KOPT-K1 (cell line): Measurements from ENCODE around the gene FBL.

ENCODE experiments used
- H3K27ac ChIP-seq: fragments of 200-600 bp; sonication (generic); 2 replicates; pipeline ENCODE4 v1.5.1; 2016; ENCODE audit warnings: antibody characterized with exemption, mild to moderate bottlenecking, low read depth, low read length; ENCODE audit not compliant: poor library complexity, severe bottlenecking
- H3K36me3 ChIP-seq: fragments of 200-600 bp; sonication (generic); 2 replicates; pipeline ENCODE4 v1.5.1; 2017; ENCODE audit warnings: antibody characterized with exemption, mild to moderate bottlenecking, low read length, moderate library complexity; ENCODE audit not compliant: insufficient read depth
- H3K9me3 ChIP-seq: fragments of 200-600 bp; sonication (generic); 2 replicates; pipeline ENCODE4 v1.5.1; 2017; ENCODE audit warnings: antibody characterized with exemption, low read length, mild to moderate bottlenecking; ENCODE audit not compliant: insufficient read depth, poor library complexity, severe bottlenecking

The FBL gene

DNA sequence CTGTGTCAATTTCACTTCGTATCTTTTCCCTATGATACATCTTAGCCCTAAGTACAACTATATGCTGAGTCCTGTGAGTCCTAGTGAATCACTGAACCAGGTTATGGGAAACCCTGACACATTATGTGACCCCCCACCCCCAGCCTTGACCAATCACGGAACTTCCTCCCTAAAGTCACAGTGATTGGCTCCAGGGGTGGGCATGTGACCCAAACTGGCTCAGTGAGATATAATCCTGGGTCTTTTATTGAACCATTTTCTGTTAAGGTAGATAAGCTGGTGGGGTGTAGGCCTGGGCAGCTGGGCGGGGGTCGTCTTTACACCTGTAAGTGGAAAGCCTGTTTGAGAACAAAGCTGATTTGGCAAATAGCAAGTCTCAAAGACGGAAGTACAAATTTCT is 19.8 kb upstream of the FBL start:
- Histone ChIP-seq H3K36me3 (no peaks in the 10 kb centered on the region; the same call in 1 of the 2 replicates), H3K27ac (no peak overlapping the region), H3K9me3 (no peaks in the 10 kb centered on the region)

DNA sequence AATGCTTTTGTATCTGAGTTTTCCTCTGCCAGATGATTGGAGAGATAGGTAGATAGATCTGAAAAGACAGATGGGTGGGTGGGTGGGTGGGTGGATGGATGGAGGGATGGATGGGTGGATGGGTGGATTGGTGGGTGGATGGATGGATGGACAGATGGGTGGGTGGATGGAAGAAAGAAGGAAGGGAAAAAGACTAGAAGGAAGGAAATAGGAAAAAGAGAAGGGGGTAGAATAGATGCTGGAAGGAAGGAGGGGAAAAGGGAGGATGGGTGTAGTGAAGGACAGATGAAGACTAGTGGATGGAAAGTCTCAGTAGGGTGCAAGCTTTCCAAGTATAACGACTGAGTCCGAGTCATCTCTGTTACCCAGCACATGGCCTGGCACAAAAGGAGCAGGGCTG is 19.0 kb upstream of the FBL start:
- H3K9me3 ChIP-seq = no peaks in the 10 kb centered on the region
- H3K36me3 ChIP-seq = no peaks in the 10 kb centered on the region; the same call in 1 of the 2 replicates
- H3K27ac ChIP-seq = no peak overlapping the region

DNA sequence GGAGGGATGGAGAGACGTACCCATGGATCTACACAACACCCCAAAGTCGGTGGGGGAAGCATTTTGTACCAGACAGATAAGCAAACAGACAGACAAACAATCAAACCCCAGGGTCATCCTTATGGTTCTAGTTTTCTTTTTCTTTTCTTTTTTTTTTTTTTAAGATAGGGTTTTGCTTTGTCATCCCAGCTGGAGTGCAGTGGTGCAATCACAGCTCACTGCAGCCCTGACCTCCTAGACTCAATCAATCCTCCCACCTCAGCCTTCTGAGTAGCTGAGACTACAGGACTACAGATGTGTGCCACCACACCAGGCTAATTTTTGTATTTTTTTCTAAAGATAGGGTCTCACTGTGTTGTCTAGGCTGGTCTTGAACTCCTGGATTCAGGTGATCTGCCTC is 17.9 kb upstream of the FBL start:
- no peaks in the 10 kb centered on the region; the same call in 1 of the 2 replicates for H3K36me3 ChIP-seq
- H3K9me3 ChIP-seq = no peaks in the 10 kb centered on the region
- H3K27ac ChIP-seq = no peak overlapping the region

DNA sequence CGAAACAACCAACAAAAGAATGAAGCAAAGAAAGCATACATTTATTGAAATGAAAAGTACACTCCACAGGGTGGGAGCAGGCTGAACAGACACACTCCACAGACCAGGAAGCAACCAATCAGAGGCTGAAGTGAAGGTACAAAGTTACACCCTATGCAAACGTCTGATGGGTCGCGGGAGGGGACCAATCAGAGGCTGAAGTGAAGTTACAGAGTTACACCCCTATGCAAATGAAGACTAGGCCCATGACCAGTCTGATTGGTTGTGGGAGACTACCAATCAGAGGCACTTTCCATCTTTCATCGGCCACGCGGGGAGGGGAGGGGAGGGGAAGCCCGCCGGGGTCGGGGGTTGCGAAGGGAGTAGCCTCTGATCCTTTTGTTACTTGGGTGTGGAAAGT is 12.4 kb upstream of the FBL start:
- Histone ChIP-seq H3K36me3 (no peaks in the 10 kb centered on the region), H3K27ac (no peak overlapping the region), H3K9me3 (no peaks in the 10 kb centered on the region)

DNA sequence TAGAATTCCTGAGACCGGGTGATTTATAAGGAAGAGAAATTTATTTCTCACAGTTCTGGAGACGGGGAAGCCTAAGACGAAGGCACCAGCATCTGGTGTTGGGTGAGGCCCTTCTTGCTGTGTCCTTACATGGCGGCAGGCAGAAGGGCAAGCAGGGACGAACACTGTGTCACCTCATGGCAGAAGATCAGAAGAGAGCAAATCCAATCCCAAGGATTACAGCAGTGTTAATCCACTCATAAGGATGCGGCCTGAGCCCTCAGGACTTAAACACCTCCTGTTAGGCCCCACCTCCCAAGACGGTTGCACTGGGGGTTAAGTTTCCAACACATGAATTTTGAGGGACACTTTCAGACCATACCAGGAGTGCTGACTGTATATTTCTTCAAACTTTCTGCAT is 6.7 kb upstream of the FBL start:
- no peaks in the 10 kb centered on the region for H3K9me3 ChIP-seq
- H3K36me3 ChIP-seq = no peaks in the 10 kb centered on the region
- no peak overlapping the region for H3K27ac ChIP-seq

DNA sequence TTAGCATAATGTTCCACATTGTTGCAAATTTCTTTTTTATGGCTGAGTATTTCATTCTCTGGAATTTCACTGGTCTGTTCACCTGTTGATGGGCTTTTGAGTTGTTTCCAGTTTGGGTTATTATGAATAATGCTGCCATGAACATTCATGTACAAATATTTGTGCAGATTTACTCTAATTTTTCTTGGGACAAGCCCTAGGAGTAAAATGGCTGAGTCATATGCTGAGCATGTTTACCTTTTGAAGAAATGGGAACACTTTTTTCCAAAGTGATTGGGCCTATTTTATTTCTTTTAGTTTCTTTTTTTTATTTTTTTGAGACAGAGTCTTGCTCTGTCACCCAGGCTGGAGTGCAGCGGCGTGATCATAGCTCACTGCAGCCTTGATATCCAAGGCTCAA is 4.7 kb upstream of the FBL start:
- Histone ChIP-seq H3K9me3 (no peaks in the 10 kb centered on the region), H3K36me3 (no peaks in the 10 kb centered on the region), H3K27ac (no peak overlapping the region)

DNA sequence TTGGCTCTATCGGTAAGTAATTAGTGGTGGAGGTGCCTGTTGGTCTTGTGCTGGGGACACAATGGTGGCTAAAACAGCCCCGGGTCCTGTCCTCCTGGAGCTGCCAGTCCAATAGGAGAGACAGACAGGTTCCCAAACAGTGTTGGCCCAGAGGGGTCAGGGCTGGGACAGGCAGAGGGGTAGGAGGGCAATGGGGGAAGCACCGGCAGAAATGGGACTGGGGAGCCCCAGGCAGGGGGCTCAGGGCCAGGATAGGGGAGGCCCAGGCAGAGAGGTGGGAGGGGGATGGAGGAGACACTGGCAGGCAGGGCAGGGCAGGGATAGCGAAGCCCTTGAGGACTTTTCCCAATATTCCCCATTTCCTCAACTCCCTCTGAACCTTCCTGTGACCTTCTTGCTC is 2.2 kb upstream of the FBL start:
- Histone ChIP-seq H3K27ac (no peak overlapping the region), H3K36me3 (no peaks in the 10 kb centered on the region), H3K9me3 (no peaks in the 10 kb centered on the region)

DNA sequence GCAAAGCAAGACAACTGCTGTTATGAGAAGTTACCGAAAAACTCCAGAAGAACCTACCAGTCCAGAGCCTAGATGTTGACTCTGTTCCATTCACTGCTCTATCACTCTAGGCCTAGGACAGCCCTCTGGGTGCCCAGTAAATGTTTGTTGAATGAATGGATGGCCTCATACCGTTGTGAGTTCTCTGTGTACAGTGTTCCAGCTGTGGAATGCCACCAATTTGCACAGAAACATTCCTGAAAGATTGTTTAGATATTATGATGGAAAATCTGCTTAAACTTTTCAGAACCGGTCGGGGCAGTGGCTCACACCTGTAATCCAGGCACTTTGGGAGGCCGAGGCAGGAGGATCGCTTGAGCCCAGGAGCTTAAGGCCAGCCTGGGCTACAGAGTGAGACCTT is 1.3 kb upstream of the FBL start:
- no peaks in the 10 kb centered on the region for H3K36me3 ChIP-seq
- H3K27ac ChIP-seq = no peak overlapping the region
- H3K9me3 ChIP-seq = no peaks in the 10 kb centered on the region

DNA sequence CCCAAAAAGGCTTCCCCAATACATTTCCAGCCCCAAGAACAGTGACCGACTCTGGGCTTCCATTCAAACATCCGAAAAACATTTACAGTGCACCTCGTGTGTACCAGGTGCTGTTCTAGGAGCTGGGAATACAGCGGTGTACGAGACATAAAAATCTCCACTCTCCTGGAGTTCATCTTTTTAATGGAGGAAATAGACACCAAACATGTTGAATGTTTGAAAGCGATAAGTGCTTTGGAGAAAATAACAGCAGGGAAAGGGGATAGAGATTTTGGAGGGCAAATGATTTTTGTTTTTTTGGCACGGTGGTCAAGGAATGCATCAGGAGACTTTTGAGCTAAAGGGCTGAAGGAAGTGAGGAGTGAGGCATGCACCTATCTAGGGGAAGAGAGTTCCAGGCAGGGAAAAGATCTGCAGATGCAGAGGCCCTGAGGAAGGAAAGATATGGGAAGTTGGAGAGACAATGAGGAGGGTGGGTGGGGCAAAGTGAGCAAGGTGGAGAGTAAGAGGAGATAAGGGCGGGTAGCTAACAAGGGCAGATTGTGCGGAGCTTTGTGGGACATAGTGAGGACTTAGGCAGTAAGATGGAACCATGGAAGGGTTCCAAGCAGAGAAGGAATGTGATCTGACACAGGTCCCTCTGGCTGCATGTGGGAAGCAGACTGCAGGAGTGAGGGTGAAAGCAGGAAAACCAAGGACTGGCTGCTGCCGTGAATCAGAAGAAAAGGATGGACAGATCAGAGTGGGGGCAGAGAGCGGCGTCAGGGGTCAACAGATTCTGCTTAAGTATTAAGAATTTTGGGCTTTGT is 703 bp upstream of the FBL start:
- no peaks in the 10 kb centered on the region for H3K9me3 ChIP-seq
- H3K36me3 ChIP-seq = no peaks in the 10 kb centered on the region
- H3K27ac ChIP-seq = peak overlapping the region; percentile 75

DNA sequence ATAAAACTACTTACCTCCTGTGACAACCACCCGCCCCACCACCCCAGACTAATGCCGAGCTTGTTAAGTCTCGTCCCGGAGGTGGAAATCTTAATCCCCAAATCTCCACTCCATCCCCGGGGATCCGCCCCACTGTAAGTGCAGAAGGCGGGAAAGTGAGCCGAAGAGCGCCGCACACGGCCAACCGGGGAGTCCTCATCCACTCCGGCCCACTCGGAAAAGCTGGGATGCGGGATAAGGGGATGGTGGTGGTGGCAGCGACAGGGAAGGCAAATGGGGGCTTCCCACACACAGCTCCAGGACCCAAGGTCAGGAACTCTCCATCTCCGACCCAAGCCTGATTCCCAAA is 621 bp downstream of the FBL start:
- H3K27ac ChIP-seq = peak overlapping the region; percentile 75
- H3K9me3 ChIP-seq = no peaks in the 10 kb centered on the region
- H3K36me3 ChIP-seq = peaks cover 11% of the 10 kb centered on the region; the same call in 1 of the 2 replicates

DNA sequence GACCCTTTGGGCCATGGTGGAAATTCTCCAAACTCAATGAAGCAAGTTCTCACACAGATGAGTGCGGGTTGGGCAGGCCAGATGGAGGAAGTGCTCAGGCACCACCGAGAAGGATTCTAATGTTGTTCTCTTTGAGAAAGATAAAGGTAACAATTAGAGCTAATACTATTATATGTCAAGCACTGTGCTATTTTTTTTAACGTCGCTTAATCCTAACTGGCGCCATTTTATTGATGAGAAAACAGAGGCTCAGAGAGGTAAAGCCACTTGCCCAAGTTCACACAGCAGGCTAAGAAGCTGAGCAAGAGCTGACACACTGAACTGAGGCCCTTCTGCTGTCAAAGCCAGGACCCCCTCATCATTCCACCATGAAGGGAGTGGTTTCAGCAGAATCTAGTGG is 1.0 kb downstream of the FBL start:
- no peaks in the 10 kb centered on the region for H3K9me3 ChIP-seq
- H3K36me3 ChIP-seq = peaks cover 15% of the 10 kb centered on the region
- H3K27ac ChIP-seq = peak overlapping the region; percentile 75

DNA sequence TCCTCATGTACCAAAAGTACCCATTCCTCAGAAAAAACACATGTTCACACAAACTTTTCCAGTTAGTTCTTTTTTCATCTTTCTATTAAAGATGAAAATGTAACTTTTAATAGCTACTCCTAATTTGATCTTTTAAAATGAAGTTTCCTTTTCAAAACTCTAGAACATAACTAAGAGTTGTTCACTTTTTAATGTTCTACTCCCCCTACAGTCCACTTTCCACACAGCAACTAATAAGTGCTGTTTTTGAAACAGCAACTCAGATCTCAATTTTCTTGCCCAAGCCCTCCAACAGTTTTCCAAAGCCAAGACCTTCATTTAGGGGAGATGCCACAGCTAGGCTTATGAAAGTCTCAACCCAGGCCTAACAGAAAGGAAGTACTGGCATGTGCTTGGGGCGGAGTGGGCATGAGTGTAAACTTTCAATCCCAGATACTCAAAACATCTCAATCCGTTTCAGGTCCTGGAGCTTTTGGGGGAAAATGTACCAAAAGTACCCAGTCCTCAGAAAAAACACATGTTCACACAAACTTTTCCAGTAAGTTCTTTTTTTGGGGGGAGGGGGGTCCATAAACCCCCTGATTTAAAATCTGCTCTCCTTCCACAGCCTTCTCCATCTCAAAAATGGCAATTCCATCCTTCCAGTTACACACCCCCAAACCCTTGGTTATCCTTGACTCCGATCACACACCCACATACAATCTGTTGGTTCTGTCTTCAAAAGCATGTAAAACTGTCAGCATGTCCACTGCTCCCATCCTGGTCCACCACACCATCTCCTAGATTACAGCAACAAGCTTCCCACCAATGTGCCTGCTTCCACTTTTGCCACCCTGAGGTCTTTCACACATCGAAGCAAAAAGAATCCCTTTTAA is 2.0 kb downstream of the FBL start:
- Histone ChIP-seq H3K36me3 (peaks cover 25% of the 10 kb centered on the region), H3K9me3 (no peaks in the 10 kb centered on the region), H3K27ac (peak overlapping the region; percentile 75)

DNA sequence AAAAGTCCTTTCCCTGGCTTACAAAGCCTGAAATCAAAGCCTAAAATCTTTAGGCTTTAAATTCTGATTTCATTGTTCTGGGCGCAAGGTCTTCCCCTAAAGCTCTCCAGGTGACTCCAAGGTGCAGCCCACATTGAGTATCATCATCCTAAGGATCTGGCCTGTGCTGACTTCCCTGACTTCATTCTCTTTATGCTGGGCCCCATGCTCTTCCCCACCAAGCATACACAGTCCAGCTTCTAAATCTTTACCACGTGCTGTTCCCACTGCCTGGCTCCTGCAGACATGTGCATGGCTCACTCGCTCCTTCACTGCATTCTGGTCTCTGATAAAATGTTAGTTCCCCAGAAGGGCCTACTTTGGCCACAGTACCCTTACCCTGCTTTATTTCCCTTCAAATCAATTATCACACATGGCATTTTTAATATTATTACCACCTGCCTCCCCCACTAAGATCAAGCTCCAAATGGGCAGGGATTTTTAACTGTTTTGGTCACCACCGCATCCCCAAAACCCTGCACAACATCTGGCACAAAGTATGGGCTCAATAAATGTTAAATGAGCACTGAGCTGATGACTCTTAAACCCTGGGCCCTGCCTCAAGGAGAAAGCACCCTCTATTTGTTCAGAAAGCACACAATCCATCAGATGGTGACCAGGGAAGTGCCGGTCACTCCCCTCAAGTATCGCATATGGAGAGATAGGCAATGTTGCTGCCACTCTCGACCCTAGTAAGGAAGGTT is 3.3 kb downstream of the FBL start:
- H3K27ac ChIP-seq = no peak overlapping the region
- H3K36me3 ChIP-seq = peaks cover 38% of the 10 kb centered on the region
- no peaks in the 10 kb centered on the region for H3K9me3 ChIP-seq

DNA sequence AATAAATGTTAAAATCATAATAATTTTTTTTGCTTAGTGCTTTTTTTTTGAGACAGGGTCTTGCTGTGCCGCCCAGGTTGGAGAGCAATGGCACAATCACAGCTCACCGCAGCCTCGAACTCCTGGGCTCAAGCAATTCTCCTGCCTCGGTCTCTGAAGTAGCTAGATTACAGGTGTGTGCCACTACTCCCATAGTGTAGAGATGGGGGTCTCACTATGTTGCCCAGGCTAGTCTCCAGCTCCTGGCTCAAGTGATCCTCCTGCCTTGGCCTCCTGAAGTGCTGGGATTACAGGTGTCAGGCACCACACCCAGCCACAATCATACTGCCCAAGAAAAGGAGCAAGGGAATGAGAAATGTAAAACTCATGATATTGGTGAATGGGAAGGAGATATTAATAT is 5.1 kb downstream of the FBL start:
- no peaks in the 10 kb centered on the region for H3K9me3 ChIP-seq
- peaks cover 57% of the 10 kb centered on the region for H3K36me3 ChIP-seq
- no peak overlapping the region for H3K27ac ChIP-seq

DNA sequence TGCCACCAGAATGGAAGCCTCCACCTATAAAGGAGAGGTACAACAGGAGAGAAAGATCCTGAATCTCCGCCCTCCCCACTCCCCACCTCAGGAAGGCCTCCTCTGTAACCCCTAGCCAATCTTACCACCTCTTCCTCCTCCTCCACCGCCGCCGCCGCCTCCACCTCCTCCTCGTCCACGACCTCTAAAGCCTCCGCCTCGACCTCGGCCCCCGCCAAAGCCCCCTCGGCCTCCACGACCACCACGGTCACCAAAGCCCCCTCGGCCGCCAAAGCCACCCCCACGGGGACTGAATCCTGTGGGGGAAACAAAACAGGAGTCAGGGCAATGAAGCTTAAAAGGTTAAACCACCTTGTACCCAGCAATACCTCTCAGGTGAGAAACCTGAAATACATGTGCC is 5.7 kb downstream of the FBL start:
- Histone ChIP-seq H3K36me3 (peaks cover 62% of the 10 kb centered on the region), H3K27ac (no peak overlapping the region), H3K9me3 (no peaks in the 10 kb centered on the region)
